Measurements from ENCODE around the gene ERAP2. TPM values are rescaled to one million over a fixed set of nuclear protein-coding genes. Genes with fewer than 3 reads are reported as not detected.

The ERAP2 gene
- total and polyA plus RNA-seq, 2 of the 13 experiments (the other 11 are each of a cell fraction or from before 2014, with no cell fraction given), result 12.8 to 16.6 TPM

DNA sequence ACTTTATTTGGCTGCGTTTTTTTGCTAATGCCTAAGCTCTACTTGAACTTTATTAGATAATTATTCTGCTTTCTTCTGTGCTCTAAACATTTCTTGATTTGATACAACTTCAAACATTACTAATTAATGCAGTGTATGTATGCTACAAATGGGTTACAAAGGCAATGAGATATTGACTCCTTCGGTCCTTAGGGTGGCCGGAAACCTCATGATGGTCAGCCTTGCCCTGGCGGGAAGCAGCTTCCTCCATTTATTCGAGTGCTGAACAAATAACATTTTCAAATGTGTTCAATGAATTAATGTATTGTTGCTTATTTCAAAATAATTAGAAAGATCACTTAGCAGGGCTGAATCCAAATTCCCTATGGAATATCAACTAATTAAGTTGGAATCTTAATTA, 55.7 kb downstream of the ERAP2 start:
- Histone ChIP-seq H3K4me2 (ENCODE audit: low read depth, low read length) (no peak overlapping the region), H2AFZ (ENCODE audit: low read length) (no peak overlapping the region), H4K20me1 (ENCODE audit: insufficient read depth, low read length) (no peaks in the 10 kb centered on the region), H3K36me3 (replicated peaks in 1 of 2; ENCODE audit: control insufficient read depth in 1 of 2, insufficient read depth in 2 of 2, low read length in 2 of 2) (no peaks in the 10 kb centered on the region), H3K9me3 (ENCODE audit: low read length) (no peaks in the 10 kb centered on the region), H3K27me3 (ENCODE audit: control insufficient read depth in 1 of 2, insufficient read depth in 2 of 2, low read length in 2 of 2) (no peaks in the 10 kb centered on the region), H3K4me3 (replicated peaks in 1 of 3; ENCODE audit: insufficient read depth in 1 of 3, low read depth in 2 of 3, low read length in 3 of 3) (no peak overlapping the region), H3K27ac (ENCODE audit: extremely low read length, insufficient read depth, low read length) (no peak overlapping the region), H3K79me2 (ENCODE audit: insufficient read depth, low read length) (peaks cover 3% of the 10 kb centered on the region), H3K4me1 (ENCODE audit: insufficient read depth, low read length) (peaks cover 13% of the 10 kb centered on the region), H3K9ac (ENCODE audit: insufficient read depth, low read depth, low read length) (no peak overlapping the region)
- whole genome bisulfite sequencing (ENCODE audit: low lambda C conversion rate), result 96% methylated on average over 5 of the region's 5 CpGs
- ChIA-PET CTCF (ENCODE audit: low intra/inter-chr PET ratio, low total read pairs) (no interaction called here), POLR2A (no interaction called here)
- TF ChIP-seq NFE2 (CRISPR knock-in tag; IDR thresholded peaks at IDR 0.05) (no peak), ZNF496 (CRISPR knock-in tag; IDR thresholded peaks at IDR 0.05; ENCODE audit: insufficient replicate concordance) (no peak), NFKBIZ (CRISPR knock-in tag; IDR thresholded peaks at IDR 0.05) (no peak), ZNF337 (CRISPR knock-in tag; IDR thresholded peaks at IDR 0.05; ENCODE audit: borderline replicate concordance, low read depth) (no peak), ZNF432 (CRISPR knock-in tag; IDR thresholded peaks at IDR 0.05; ENCODE audit: borderline replicate concordance) (no peak), ZNF101 (CRISPR knock-in tag; IDR thresholded peaks at IDR 0.05; ENCODE audit: borderline replicate concordance, low read depth) (no peak), MED8 (CRISPR knock-in tag; IDR thresholded peaks at IDR 0.05; ENCODE audit: insufficient replicate concordance) (no peak), XBP1 (CRISPR knock-in tag; IDR thresholded peaks at IDR 0.05) (no peak), HNF4A (CRISPR knock-in tag; IDR thresholded peaks at IDR 0.05) (no peak)
- TF ChIP-seq, protein P1, sequence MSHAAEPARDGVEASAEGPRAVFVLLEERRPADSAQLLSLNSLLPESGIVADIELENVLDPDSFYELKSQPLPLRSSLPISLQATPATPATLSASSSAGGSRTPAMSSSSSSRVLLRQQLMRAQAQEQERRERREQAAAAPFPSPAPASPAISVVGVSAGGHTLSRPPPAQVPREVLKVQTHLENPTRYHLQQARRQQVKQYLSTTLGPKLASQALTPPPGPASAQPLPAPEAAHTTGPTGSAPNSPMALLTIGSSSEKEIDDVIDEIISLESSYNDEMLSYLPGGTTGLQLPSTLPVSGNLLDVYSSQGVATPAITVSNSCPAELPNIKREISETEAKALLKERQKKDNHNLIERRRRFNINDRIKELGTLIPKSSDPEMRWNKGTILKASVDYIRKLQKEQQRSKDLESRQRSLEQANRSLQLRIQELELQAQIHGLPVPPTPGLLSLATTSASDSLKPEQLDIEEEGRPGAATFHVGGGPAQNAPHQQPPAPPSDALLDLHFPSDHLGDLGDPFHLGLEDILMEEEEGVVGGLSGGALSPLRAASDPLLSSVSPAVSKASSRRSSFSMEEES (CRISPR knock-in tag; IDR thresholded peaks at IDR 0.05), result no peak
- TF ChIP-seq, protein P2, sequence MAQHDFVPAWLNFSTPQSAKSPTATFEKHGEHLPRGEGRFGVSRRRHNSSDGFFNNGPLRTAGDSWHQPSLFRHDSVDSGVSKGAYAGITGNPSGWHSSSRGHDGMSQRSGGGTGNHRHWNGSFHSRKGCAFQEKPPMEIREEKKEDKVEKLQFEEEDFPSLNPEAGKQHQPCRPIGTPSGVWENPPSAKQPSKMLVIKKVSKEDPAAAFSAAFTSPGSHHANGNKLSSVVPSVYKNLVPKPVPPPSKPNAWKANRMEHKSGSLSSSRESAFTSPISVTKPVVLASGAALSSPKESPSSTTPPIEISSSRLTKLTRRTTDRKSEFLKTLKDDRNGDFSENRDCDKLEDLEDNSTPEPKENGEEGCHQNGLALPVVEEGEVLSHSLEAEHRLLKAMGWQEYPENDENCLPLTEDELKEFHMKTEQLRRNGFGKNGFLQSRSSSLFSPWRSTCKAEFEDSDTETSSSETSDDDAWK (CRISPR knock-in tag; IDR thresholded peaks at IDR 0.05), result no peak
- intact Hi-C loops (cut with micrococcal nuclease; ENCODE audit: unreplicated experiment) (no loop called here), in situ Hi-C loops (cut with HindIII; ENCODE audit: extremely low pct_ligation_motif_present, low pct_unique_long_range_greater_than_20kb) (no loop called here)
- BruUV-seq (replicated peaks), result no TSS peak
- no peak for DNase-seq (ENCODE audit: low spot score)
- ATAC-seq, result no peak
- FAIRE-seq, result no peak

All from HepG2 (cell line).